Stomach smooth muscle (tissue), 2 donors: ENCODE results near the gene SH2B2.

Experiments
- H3K27ac ChIP-seq: one replicate; pipeline ENCODE4 v1.7.0; 2013; ENCODE audit warnings: mild to moderate bottlenecking, low read length, inconsistent platforms
- H3K27me3 ChIP-seq, 2 donors: one replicate each; pipeline ENCODE4 v1.7.0; 2013; ENCODE audit warnings: low read length in 2 of 2; ENCODE audit not compliant: insufficient read depth in 2 of 2, control insufficient read depth in 1 of 2
- H3K36me3 ChIP-seq, 2 donors: one replicate each; pipeline ENCODE4 v1.7.0; 2013; ENCODE audit warnings: low read length in 2 of 2; ENCODE audit not compliant: control insufficient read depth in 2 of 2, insufficient read depth in 2 of 2
- H3K4me1 ChIP-seq: one replicate; pipeline ENCODE4 v1.7.0; 2013; ENCODE audit warnings: low read length; ENCODE audit not compliant: control insufficient read depth, insufficient read depth
- H3K4me3 ChIP-seq, 2 donors: one replicate each; pipeline ENCODE4 v1.7.0; 2013; ENCODE audit warnings: low read length in 2 of 2
- H3K9ac ChIP-seq, 2 donors: one replicate each; pipeline ENCODE4 v1.7.0; 2013; ENCODE audit warnings: low read length in 2 of 2, mild to moderate bottlenecking in 1 of 2
- H3K9me3 ChIP-seq, 2 donors: one replicate each; pipeline ENCODE4 v1.7.0; 2013; ENCODE audit warnings: low read length in 2 of 2; ENCODE audit not compliant: control insufficient read depth in 2 of 2
- donor health status: healthy.
- donor health status: Pancreatic carcinoma.

The SH2B2 gene

GRCh38 chr7:102286237-102287110 lies at the start of gene SH2B2:
Gene SH2B2 (plus strand): TSS chr7:102286868. CDS start chr7:102300551, 13,683 bp downstream.
- Histone ChIP-seq H3K4me1 (peaks cover 21% of the 10 kb centered on the region), H3K27ac (peak within 1 kb of the TSS; percentile 62), H3K36me3 (no peaks in the 10 kb centered on the region), H3K9ac (peak within 1 kb of the TSS; percentile 51 to 62), H3K4me3 (peak within 1 kb of the TSS; percentile 77 to 79), H3K27me3 (no peaks in the 10 kb centered on the region), H3K9me3 (no peaks in the 10 kb centered on the region)

GRCh38 chr7:102239206-102239820 lies 47.4 kb upstream of the SH2B2 start:
- no peaks in the 10 kb centered on the region for H3K27me3 ChIP-seq
- no peak overlapping the region for H3K9ac ChIP-seq
- peaks cover 4% of the 10 kb centered on the region for H3K4me1 ChIP-seq
- H3K4me3 ChIP-seq: no peak overlapping the region
- H3K36me3 ChIP-seq: peaks cover 4 to 10% of the 10 kb centered on the region in 2 donors
- H3K9me3 ChIP-seq: no peaks in the 10 kb centered on the region
- H3K27ac ChIP-seq: no peak overlapping the region

DNA sequence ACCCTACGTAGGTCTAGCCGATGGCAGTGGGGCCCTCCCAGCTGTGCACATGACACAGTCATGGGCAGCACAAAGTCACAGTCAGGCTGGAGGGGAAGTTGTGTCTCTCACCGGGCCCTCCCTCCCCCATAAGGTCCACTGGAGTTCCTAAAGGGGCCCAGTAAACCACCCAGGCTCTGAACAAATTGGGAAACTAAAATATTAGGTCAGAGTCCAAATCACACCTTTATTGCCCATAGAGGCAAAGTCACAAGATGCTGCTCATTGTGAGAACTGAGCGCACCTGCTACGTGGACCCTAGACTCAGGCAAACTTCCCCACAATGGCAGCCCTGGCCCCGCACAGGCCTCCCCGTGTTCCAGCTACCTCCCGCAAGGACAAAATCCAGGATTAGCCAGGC lies 45.2 kb upstream of the SH2B2 start:
- Histone ChIP-seq H3K36me3 (peaks cover 7 to 16% of the 10 kb centered on the region in 2 donors), H3K9me3 (no peaks in the 10 kb centered on the region), H3K27ac (no peak overlapping the region), H3K27me3 (no peaks in the 10 kb centered on the region), H3K4me1 (peaks cover 2% of the 10 kb centered on the region), H3K4me3 (no peak overlapping the region), H3K9ac (no peak overlapping the region)

DNA sequence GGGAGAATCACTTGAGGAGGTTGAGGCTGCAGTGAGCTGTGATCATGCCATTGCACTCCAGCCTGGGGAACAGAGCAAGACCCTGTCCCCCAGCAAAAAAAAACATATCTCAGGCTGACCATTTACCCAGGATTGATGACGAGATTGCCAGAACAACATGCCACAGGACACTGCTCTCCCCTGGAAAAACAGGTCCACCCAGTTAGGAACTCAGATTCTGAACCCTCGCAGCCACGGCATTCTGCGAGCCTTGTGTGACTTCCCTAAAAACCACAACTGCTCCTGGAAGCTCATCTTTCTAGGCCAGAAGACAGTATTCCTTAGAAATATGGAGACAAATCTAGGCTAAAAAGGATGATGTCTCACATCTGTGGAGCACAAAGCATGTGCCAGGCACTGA lies 42.1 kb upstream of the SH2B2 start:
- H3K4me1 ChIP-seq: no peaks in the 10 kb centered on the region
- no peak overlapping the region for H3K4me3 ChIP-seq
- peaks cover 7 to 16% of the 10 kb centered on the region in 2 donors for H3K36me3 ChIP-seq
- no peak overlapping the region for H3K27ac ChIP-seq
- no peak overlapping the region for H3K9ac ChIP-seq
- H3K9me3 ChIP-seq: no peaks in the 10 kb centered on the region
- no peaks in the 10 kb centered on the region for H3K27me3 ChIP-seq

DNA sequence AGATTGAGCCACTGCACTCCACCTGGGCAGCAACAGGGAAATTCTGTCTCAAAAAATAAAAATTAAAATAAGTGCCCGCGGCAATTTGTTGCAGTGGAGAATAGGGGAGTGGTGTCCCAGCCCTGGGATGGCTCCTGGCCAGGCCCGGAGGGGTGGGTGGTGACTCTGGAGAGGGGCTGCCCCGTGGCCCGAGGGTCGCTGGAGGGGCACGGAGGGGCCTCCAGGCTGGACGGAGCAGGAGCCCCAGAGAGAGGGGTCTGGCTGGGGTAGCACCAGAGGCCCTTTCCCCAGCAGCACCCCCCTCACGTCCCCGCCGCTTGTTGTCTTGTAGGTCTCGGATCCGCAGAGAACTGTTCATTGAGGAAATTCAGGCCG lies 38.6 kb upstream of the SH2B2 start:
- Histone ChIP-seq H3K36me3 (peaks cover 9 to 10% of the 10 kb centered on the region in 2 donors), H3K9me3 (no peaks in the 10 kb centered on the region), H3K4me1 (no peaks in the 10 kb centered on the region), H3K9ac (no peak overlapping the region), H3K27ac (no peak overlapping the region), H3K4me3 (no peak overlapping the region), H3K27me3 (no peaks in the 10 kb centered on the region)

GRCh38 chr7:102248456-102249395 lies 37.9 kb upstream of the SH2B2 start:
- Histone ChIP-seq H3K27ac (no peak overlapping the region), H3K4me3 (no peak overlapping the region), H3K36me3 (peaks cover 9 to 10% of the 10 kb centered on the region in 2 donors)

DNA sequence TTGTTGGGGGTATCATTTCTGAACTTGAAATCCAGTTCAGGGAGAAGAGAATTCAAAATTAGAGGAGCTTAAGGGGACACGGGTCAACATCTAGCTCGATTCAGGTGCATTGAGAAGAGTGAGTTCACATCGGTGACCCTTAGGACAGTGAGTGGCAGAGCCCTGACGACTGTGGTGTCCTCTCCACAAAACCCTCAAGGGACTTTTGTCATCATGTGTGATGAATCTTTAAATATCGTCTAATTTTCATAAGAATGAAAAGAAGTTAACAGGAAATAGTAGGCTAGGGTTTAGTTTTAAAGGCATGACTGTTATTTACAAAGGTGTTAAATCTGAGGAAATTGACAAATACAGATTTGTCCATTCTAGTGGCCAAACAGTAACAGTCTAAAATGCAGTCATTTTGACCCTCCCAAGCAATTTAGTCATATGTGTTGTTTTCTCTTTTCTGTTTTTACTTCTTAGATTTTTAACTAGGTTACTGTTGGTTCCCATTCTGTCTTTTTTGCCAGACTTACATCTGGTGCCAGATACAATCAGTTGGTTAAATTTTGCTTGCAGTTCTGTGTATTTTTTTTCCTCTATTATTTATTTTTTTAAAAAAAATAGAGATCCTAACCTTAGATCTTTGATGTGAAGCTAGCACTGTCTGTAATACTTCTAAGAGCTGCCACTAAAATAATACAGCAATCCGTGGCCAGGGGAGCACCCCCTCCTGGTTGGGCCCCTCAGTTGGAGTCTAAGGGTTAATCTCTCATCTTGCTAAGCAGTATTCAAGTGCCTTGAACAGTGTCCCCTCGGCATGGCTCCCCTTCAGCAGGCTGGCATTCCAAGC lies 34.9 kb upstream of the SH2B2 start:
- H3K27me3 ChIP-seq: no peaks in the 10 kb centered on the region
- peaks cover 5 to 6% of the 10 kb centered on the region in 2 donors for H3K36me3 ChIP-seq
- H3K4me1 ChIP-seq: no peaks in the 10 kb centered on the region
- H3K4me3 ChIP-seq: no peak overlapping the region
- H3K27ac ChIP-seq: no peak overlapping the region
- H3K9ac ChIP-seq: no peak overlapping the region
- H3K9me3 ChIP-seq: no peaks in the 10 kb centered on the region

More at GRCh38 chr7:102248456-102249395, 37.9 kb upstream of the SH2B2 start:
- no peaks in the 10 kb centered on the region for H3K9me3 ChIP-seq
- no peaks in the 10 kb centered on the region for H3K27me3 ChIP-seq
- no peak overlapping the region for H3K9ac ChIP-seq
- no peaks in the 10 kb centered on the region for H3K4me1 ChIP-seq

- Histone ChIP-seq H3K9ac (no peak overlapping the region), H3K4me3 (no peak overlapping the region), H3K4me1 (no peaks in the 10 kb centered on the region), H3K36me3 (peaks cover 5 to 6% of the 10 kb centered on the region in 2 donors), H3K9me3 (no peaks in the 10 kb centered on the region), H3K27ac (no peak overlapping the region), H3K27me3 (no peaks in the 10 kb centered on the region)
Observed at GRCh38 chr7:102252366-102252982, 34.2 kb upstream of the SH2B2 start.

GRCh38 chr7:102253066-102253972 lies 33.3 kb upstream of the SH2B2 start:
- peaks cover 5 to 6% of the 10 kb centered on the region in 2 donors for H3K36me3 ChIP-seq
- H3K27ac ChIP-seq: no peak overlapping the region
- H3K9me3 ChIP-seq: no peaks in the 10 kb centered on the region
- H3K4me3 ChIP-seq: no peak overlapping the region
- H3K4me1 ChIP-seq: no peaks in the 10 kb centered on the region
- H3K27me3 ChIP-seq: no peaks in the 10 kb centered on the region
- no peak overlapping the region for H3K9ac ChIP-seq
